ENCODE data around the gene CTNNA3.

The CTNNA3 gene

DNA sequence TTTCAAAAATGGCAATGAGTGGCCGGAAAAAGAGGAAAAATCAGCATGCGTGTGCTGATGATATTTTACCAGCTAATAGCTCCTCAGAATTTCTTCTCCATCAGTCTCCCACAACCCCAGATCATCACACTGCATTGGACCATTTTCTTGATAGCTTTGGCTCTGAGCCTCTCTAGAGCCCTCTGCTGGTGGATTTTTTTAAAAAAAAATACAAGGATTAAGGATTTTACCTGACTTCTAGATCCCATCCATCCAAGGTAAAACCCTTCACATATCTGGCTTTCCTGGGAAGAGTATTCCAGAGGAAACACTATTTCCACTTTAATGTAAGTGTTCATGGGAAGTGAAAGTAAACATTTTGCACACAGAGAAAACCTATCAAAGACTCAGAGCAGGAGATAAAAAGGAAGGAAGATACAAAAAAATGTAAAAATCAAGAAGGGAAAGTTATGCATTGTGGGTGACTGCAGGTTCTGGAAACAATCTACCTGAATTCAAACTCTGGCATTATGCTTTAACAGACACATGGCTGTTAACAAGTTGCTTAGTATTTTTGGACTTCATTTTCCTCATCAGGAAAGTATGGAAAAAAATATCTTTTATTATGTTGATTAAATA lies 389.3 kb downstream of the CTNNA3 start:
- no peak for DNase-seq

DNA sequence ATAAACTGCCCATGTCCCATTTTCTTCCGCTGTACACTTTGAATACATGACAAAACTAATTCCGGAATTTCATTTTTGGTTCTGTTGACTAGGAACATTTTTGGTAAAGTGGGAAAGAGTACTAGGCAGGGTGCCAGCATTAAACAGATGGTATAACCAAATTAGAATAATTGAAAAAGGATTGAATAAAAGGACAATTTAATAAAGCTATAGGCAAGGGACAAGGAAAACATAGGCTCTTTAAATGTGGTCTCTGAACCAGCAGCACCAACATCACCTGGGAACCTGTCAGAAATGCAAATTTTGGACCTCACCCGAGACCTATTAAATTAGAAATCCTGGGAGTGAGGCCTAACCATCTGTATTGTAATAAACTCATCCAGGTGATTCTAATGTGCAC lies 393.3 kb downstream of the CTNNA3 start:
- DNase-seq: no peak

DNA sequence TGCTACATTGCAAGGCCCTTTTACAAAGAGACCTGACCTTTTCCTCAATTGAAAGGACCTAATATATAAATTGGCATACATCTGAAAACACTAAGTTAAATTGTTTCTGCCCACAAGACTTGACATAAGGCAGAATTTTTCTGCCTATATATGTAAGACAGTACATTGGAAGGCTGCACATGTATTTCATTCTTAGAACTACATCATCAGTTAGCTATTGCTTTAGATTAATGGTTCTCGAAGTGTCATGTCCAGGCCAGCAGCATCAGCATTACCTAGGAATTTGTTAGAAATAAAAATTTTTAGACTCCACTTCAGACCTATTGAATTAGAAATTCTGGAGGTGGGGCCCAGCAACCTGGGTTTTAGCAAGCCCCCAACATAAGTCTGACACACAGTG lies 396.2 kb downstream of the CTNNA3 start:
- no peak for DNase-seq

DNA sequence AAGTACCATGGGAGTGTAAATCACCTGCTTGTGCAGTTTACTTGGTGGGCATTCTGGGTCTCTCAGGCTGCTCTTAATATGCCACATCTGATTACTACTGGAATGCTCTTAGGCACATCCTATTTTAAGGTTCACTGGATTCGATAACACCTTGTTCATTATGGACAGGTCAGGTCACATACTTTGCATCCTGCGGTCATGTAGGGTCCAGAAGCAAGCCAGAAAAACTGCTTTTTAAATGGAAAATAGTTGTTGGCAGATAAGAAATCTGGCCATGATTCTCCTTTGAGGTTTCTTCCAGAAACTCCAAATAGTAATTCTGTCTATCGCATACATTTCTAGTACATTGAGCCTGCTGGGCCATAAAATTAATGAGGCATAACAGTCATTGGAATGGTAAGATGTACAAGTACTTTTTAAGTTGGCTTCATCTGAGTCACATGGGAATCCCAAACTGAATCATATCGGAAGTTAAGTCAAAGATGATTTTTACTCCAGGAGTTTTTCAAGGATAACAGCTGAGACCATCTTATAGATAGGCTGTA lies 398.3 kb downstream of the CTNNA3 start:
- no peak for DNase-seq

DNA sequence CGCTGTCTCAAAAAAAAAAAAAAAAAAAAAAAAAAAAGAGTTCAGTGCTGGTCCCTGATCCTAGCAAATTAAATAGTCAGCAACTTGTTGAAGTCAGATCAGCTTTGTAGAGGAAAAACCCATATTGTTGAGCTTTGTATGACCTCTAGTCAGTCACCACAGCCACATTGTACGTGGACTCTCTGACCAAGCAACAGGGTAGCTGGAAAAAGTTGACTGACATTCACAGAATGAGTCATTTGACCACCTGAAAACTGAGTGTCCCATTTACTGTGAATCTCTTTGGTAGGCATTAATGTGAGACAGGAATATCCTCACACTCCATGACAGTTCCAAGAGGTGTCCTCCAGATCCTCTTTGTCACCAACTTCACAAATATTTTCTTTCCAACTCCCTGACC lies 399.1 kb downstream of the CTNNA3 start:
- no peak for DNase-seq

DNA sequence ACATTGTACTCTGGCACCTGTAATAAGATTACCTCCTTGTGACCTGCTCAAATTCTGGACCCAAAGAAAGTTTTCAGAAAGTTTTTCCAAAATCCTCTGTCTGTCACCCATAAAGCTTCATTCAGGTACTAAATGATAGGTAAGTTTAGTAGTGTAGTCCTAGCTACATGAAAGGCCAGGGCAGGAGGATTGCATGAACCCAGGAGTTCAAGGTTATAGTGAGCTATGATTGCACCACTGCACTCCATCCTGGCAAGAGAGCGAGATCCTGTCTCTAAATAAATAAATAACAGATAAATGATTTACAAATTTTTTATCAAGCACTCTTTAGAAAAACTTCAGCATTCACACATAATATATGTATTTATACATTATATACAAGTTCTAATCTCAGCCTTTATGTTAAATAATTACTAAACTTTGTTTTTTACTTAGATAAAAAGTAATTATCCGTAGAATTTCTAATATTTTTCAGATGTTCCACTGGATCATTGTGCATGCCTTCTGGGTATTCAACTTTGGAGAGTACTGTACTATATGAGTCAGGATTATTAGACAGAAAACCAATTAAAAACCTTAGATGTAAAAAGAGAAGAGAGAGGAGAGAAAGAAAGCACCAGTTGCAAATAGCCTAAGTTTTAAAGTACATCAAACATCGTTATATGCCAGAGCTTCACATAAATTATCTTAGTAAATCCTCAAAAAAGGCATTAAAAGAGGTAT lies 407.1 kb downstream of the CTNNA3 start:
- no peak for DNase-seq

DNA sequence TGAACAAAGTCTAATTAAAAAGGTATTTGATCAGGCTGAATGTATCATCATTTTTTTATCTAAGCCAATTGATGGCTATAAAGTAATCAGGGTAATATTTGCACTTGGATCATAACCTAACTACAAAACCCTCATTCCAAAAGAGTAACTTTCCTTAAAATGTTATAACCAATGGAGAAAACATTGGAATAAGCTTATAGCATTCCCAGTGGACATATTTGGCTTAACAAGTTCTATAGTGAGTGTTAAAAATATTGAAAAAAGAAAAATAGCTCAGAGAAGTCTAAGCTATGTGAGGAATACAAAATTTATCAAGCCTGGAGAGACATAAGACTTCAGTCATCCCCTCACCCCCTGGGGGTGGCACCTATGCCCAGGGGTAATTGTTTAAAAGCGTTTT lies 411.4 kb downstream of the CTNNA3 start:
- DNase-seq: no peak

DNA sequence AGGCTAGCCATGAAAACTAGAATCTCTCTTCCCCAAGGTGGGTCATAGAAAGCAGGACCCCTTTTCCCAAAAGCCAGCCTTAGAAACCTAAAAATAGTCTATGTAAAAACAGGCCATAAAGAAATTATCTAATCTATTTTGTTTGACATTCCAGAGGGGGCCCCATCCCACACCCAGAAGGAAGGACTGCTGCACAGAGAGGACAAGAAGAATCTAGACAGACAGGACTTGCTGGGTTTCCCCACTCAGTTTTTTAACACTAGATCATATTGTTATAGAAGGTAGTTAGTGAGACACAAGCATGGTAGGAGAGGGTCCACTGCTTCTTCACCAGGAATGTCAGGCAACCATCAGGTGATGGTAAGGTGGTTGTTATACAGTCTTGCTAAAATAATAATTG lies 413.1 kb downstream of the CTNNA3 start:
- no peak for DNase-seq

DNA sequence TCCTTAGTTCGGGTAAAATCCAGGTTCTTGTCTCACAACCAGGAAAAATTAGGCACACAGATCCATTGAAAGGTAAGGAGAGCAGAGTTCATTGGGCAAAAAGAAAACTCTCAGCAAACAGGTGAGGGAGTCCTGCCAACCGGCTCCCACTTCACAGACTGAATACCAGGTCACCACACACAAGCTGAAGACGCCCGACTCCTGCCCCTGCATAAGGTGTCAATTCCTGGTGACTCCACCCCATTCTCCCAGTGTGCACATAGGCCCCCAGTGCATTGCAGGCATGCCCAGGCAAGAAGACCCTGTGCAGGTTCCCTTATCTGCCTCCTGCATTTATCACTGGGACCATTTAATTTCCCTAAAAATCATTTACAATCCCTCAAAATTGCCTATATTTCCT lies 415.6 kb downstream of the CTNNA3 start:
- no peak for DNase-seq

DNA sequence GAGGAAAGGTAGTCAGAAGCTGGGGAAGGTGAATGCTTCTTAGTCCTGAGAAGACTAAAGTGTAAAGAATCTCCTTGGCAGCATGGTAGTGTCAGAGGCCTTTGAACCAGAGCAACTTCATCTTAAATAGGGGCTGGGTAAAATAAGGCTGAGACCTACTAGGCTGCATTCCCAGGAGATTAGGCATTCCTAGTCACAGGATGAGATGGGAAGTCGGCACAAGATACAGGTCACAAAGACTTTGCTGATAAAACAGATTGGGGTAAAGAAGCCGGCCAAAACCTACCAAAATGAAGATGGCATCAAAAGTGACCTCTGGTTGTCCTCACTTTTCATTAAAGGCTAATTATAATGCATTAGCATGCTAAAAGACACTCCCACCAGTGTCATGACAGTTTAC lies 418.6 kb downstream of the CTNNA3 start:
- no peak for DNase-seq

DNA sequence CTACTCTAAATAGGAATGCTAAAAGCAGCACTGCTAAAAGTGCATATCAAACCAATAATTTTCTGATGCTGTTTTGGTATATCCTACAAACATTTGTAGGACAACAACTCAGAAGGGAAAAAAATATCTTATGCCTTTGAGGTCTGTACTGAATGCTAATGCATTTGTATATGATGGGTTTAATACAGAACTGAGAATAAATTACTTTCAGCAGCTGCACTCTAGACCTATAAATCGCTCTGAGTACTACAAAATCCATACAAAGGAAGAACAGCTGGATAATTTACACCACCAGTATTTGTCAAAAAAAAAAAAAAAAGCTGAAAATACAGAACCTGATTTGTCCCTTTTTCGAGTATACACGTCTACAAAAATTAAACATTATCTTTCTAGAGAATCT lies 426.2 kb downstream of the CTNNA3 start:
- no peak for DNase-seq

DNA sequence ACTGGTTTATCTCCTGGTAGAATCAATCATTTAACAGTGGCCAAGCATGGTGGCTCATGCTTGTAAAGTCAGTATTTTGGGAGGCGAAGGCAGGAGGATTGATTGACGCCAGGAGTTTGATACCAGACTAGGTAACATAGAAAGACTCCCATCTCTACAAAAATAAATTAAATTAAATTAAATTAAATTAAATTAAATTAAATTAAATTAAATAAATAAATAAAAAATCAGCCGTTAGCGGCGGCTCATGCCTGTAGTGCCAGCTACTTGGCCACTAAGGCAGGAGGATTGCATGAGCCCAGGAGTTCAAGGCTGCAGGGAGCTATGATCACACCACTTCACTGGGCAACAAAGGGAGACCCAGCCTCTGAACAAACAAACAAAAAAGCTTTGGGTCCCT lies 427.8 kb downstream of the CTNNA3 start:
- DNase-seq: no peak

DNA sequence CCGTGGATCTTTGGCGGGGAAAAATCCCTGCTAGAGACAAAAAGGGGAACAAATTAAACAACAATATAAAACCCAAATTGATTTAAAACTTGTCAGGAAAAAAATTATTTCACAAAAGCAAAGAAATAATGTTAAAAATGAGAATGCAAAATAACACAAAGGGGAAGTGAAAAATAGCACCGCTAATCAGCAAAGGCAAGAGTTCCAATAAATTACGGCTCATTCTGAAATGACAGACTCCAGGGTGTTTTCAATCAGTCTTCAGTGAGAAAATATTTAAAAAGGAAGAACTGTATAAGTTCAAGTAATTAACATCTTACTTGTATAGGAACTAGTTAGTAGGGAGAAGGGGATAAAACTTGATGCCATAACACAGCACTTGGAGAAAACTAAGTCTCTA lies 433.3 kb downstream of the CTNNA3 start:
- DNase-seq: no peak

DNA sequence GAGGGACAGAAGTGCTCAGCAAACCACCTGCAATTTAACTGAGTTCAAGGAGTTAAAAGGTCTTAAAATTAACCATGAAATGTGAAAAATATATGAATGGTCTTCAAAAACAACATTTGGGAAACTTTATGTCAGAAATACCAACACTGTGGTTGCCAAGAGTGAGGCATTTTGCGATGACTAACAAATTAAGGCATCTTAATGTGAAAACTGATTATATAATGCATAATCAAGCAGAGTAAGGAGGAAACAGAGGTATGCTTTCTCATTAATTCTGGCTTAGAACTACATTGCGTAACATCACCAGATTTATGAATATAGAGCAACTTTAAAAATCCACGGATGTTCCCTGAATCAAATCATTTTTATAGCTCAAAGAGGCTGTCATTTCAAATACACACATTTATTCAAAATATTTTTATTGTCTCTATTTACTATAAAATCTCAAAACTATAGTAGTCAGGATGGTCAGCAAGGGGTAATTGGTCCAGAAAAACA lies 434.6 kb downstream of the CTNNA3 start:
- no peak for DNase-seq

DNA sequence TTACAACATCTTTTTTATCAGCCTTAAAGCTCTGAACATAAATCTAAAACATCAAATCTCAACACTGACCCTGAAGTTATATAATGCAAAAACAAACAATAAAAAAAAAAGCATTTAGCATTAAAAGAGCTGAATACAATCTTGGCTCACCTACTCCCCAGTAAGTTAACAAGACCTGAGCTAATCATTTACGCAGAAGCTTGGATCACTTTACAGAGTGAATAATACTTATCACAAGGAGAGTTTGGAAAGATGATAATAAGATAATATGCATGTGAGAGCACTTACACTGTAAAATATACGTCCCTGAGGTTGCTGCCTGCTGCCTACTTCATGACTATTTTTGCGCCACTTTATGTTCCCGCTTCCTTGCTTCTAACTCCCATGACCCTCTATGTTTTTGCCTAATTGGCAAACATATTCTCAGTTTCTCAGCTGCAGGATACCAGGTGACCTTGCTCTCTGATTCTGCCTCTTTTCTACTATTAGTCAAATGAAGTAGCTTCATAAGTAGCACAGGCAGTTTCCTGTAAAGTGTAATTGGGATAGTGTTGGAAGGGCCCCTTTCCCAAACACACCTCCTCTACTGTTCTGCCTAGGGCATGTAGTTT lies 436.6 kb downstream of the CTNNA3 start:
- DNase-seq: no peak

DNA sequence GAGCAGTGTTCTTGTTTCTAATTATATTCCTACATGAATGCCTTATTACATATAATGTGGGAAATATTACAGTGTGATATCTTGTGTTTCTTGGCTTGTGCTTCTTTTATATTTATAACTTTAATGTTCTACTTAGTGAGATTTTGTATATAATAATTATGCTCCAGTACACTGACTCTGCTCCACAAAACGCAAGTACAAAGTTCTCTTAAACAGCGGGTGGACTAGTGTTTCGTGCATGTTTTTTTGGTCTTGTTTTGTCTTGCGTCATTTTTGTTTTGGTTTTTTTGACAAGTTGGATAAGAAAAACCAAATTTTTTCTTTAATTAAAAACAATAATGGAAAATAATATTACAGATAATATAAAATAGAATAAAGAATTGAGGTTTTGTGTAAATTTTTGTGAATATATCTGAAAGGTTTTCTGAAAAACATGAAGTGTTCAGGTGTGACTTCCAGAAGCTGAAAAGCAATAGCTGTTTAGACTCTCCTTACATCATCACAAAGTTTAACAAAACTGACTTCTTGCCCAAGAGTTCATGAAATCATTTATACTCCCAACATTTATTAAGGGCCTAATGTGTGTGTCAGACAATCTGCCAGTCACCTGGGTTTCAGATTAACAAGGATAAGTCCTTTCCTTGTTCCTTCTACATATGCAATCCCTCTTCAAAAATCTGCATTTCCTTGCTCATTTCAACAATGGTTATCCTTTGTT lies 438.4 kb downstream of the CTNNA3 start:
- no peak for DNase-seq

DNA sequence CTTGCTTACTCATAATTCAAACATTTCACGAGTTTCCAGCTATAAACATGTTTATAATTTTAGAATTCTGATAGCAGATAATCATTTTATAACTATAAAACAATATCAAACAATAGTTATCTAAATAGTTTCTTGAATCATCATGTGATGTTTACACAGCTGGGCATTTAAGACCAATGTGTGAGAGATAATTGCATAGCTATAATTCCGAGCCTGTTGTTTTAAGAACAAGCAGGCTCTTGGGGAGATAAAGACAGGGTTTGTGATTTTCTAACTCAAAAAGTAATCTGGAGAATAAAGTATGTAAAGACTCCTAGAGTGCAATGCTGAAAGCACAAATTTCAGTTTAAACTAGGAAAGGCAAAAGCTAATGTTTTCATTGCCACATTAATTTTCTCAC lies 439.0 kb downstream of the CTNNA3 start:
- DNase-seq: no peak

DNA sequence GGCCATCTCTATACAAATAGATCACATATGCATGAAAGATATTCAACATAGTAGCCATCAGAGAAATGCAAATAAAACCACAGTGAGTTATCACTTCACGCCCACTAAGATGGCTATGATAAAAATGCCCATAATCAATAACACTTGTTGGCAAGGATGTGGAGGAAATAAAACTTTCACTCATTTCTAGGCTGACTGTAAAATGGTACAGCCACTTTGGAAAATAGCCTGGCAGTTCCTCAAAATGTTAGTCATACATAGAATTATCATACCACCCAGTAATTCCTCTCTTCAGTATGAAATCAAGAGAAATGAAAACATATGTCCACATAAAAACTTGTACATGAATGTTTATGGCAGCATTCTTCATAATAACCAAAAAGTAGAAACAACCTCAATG lies 445.3 kb downstream of the CTNNA3 start:
- DNase-seq: no peak

DNA sequence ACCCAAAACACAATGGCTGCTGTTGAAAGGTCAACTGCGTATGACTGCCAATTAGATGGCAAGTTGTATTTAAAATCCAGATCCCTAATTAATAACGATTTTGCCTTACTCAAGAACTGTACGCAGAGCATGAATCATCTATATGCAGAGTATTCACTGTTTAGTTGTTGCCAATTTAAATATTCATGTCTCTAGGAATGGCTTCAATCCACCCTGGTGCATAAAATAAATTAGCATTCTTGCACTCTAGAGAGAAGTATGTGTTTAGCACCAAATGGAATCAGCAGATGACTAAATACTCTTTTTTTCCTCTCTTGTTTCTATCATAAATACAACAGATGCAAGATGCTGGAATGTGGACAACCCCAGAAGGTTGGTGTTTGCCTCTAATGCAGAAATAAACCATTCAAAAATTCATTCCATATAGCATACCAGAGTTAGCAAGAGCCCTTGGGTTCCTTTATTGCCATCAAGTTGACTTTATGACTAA lies 449.9 kb downstream of the CTNNA3 start:
- no peak for DNase-seq

DNA sequence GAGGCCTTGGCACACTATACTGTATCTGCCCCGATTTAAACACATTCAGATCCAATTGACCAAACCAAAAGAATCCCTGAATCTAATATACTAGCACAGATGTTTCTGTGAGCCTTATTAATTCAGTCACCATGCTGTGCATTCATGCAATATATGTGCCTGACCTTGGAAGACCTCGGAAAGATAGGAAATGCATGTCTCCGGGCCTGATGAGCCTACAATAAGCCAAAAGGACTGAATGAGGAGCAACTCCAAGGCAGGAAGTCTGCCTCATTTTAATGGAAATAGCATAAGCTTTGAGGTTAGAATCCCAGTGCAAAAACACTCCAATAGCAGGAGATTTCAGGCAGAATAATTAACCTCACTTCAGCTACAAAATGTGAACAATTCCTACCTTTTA lies 453.5 kb downstream of the CTNNA3 start:
- DNase-seq: no peak

DNA sequence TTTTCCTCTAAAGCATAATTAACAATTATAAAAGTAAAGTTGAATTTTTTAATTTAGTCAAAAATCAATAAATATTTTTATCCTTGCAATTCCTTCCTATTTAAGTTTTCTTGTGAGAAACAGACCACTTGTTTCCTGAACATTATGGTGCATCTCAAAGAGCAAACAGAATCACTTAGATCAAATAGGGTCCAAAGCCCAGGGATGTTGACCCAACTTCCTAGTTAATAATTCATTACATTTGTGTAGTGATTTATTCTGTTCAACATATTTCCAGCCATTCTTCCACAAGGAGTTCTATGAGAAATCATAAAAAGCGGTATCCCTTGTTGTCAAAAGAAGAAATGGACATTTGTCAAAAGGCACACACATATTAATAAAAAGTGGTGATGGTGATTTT lies 454.5 kb downstream of the CTNNA3 start:
- DNase-seq: no peak

DNA sequence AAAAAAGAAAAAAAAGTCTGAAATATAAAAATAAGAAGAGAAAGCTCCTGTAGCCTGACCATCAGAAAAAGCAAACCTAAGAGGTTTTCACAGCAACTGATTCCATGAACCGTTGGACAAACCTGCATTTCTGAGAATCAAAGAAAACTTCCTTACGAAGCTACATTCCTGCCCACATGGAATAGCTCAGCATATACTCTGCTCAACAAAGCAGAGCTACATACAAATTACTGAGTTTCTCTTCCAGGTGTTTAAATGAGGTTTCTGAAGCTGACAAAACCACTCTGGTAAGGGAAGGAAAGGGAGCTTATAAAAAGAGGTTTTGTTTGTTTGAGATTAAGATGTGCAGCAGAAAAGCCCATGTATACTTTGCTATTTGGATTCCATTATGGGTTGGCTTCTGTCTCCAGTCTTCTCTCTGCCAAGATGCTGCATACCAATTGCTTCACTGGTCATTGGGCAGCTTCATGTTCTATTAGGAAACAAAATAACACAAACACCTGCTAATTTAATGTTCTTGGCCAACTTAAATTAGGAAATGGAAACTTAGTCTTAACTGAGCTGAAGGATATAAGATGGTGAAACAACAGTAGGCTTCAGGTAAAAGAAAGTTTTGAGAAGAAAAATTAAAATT lies 456.0 kb downstream of the CTNNA3 start:
- no peak for DNase-seq

All from NCI-H1048 (cell line).